ENCODE measurements around the gene BUD31.
A peak's percentile ranks its signal among the peaks of the same experiment; 100 is the strongest.
"Not testable (repeated sequence)": the region's sequence is repeated elsewhere in the genome, so short reads cannot be mapped to it uniquely, and the experiment has no call there.

Gene BUD31

DNA sequence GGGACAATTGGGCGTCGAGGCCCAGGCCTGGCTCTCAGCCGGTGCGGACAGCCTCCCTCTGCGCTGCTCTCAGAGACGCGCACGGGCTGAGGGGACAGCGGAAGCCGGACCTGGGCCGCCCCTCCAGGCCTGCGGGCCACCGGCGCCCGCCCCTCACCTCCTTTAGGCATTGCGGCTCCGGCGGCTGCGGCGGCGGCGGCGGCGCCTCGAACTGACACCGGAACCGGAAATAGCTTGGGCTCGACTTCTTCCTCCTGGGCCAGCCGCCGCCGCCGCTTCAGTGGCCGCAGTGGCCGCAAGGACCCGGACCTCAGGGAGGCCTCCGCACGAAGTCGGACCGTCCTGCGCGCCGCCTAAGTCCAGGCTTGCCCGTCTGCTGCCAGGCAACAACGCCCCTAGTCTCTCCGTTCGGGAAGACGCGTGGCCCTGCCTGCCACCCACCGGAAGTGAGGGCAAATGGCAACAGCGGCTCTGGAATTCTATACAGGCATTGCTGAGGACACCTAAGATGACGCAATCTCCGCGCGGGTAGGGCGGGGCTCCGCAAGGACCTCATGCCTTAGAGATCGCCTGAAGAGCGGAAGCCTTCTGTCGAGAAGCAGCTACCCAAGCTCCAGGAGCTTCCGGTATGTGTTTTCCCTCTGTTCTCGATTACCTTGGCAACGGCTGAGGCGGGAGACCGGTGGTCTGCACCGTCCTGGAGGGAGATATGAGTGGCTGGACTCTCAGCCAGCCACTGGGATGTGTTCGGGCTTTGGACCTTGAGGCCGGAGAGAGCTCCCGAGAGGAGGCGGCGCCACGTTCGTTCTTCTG is at the start of gene BUD31, which contains the start of gene PDAP1:
Gene BUD31 (plus strand): TSS at position 591 of the 813 bp plus-strand sequence. CDS start 2,124 bp downstream, outside the sequence.
Gene PDAP1 (minus strand): TSS at position 219 of the 813 bp plus-strand sequence. CDS start 49 bp downstream, at position 170.
- peak; percentile 95 to 97 for DNase-seq

DNA sequence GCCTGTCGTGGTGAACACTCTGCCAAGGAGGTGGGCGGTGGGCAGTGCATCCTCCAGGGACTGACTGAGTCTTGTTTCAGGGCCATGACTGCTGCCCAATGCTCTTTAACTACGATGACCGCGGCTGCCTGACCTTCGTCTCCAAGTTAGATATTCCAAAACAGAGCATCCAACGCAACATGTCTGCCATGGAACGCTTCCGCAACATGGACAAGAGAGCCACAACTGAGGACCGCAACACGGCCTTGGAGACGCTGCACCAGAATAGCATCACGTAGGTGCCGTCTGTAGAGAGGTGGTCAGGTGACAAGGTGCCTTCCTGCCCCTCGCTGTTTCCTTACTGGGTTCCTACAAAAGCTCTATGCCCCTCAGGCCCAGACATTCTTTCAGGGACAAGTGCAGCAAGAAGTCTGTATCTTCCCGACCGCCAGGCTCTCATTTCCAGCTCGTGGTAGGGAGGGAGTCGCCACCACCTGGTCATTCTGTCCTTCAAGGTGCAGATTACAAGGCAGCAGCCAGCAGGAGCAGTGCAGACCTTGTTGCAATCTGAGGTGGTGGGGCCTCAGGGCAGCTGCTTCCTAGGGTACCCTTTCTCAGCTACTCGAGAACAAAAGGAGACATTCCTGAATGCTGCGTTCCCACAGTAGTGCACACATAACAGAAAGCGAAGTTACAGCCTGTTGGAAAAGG is 49.2 kb upstream of the BUD31 start:
- no peak for DNase-seq

DNA sequence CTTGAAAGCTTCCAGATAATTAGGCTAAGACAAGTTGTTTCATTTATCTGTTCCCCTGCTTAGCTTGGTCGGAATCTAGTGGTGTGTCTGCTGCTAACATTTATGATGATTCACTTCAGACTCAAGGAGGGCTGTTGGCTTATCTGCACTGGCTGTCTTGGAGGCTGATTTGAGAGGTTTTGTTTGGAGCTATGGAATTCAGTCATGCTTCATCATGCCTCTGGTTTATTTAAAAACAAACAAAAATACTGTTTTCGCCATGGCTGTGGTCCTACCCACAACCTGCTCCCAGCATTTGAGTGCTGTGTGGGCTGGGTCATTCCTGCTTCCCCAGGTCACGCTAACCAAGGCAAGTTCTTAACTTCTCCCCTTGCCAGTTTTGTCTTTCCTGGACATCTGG is 46.0 kb upstream of the BUD31 start:
- DNase-seq = no peak

DNA sequence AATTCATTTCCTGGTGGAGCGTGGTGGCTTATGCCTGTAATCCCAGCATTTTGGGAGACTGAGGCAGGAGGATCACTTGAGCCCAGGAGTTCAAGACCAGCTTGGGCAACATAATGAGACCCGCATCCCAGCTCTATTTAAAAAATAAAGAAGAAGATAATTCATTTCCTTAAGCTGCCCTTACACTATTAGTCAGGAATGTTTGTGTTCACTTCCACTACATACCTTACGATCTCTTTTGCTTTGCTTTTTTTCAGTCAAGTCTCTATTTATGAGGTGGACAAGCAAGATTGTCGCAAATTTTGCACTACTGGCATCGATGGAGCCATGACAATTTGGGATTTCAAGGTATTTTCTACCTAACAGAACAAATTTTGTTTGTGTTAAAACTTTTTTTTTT is 45.5 kb upstream of the BUD31 start:
- DNase-seq = no peak

DNA sequence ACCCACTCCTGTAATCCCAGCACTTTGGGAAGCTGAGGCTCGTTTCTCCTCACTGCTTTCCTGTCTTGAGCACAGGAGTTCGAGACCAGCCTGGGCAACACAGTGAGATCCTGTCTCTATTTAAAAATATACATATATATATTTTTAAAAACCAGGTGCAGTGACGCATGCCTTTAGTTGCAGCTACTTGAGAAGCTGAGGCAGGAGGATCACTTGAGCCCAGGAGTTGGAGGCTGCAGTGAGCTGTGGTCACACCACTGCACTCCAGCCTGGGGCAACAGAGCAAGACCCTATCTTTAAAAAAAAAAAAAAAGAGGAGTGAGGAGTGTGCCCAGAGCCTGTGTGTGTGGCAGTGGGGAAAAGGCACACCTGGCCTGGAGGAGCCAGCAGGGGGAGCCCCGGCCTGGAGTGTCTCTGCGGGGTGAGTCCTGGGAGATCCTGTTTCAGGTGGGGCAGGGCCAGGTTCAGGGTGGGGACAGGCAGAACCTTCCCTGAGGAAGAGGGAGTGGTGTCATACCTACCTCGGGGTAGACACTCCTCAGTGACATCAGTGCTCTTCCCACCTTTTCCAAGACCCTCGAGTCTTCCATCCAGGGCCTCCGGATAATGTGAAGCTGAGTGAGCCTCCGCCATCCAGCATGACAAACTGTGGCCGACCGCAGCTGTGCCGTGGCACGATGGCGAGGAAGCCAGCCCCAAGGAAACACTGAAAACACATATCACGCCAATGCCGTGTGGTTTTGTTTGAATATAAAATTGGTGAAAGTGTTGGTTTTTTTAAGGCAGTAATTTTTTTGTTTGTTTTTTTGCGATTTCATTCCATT is 43.2 kb upstream of the BUD31 start:
- peak; percentile 72 to 76 for DNase-seq

DNA sequence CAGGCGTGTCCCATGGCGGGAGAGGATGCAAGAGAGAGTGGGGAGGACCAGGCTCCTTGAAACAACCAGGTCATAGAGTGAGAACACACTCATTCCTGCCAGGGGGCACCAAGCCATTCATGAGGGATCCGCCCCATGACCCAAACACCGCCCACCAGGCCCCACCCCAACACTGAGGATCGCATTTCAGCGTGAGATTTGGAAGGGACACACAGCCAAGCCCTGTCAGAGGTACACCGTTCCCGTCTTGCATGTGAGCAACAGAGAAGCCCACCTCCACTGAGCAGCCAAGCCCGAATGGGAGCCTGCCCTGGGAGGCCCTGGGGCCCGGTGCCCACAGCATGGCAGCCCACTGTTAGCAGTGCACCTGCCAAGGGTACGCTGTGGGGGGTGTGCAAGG is 42.1 kb upstream of the BUD31 start:
- no peak for DNase-seq

DNA sequence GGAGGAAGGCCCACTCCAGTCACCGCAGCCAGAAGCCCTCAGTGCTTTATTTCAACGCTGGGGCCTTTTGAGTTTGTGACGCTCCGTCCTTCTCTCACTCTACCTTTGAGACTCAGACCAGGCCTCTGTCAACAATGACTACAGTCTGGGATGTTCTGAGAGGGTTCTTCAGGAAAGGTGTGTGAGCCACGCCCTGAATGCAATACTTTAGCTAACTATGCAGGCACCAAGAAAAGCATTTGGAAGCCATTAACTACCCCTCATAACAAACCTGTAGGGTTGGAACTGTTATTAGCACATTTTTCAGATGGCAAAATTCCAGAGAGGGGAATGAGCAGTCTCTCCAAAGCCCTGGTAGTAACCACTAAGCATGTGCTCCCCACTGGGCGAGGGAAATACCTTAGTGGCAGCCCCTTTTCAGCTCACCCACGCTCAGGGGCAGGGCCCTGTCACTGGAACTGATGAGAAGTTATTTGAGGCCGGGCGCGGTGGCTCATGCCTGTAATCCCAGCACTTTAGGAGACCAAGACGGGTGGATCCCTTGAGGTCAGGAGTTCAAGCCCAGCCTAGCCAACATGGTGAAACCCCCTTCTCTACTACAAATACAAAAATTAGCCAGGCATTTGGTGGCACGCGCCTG is 39.9 kb upstream of the BUD31 start:
- DNase-seq = no peak

DNA sequence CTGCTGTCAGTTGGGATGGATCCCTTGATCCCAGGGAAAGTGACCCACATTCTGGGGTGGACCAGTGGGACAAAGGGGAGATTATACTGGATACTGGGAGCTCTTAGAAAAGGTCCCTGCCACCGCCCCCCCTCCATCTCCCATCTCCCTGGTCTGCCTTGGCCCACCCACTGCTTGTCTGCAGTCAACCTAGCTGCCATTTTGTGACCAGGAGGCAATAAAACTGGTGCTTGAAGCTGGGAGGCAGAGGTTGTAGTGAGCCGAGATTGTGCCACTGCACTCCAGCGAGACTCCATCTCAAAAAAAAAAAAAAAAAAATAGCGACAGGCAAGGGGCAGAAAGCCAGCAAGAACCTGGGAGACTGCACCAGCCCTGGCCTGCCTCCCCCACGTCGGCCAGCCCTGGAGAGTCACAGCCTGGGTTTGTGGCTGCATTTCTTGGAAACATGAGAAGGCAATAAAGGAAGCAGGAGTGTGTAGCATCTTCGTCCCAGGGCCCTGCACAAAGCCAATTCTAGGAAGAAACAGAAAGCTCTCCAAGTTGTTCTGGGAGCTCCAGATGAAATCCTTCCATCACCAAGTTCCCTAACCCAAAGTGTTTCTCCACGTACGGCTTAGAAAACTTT is 38.9 kb upstream of the BUD31 start:
- DNase-seq = no peak

DNA sequence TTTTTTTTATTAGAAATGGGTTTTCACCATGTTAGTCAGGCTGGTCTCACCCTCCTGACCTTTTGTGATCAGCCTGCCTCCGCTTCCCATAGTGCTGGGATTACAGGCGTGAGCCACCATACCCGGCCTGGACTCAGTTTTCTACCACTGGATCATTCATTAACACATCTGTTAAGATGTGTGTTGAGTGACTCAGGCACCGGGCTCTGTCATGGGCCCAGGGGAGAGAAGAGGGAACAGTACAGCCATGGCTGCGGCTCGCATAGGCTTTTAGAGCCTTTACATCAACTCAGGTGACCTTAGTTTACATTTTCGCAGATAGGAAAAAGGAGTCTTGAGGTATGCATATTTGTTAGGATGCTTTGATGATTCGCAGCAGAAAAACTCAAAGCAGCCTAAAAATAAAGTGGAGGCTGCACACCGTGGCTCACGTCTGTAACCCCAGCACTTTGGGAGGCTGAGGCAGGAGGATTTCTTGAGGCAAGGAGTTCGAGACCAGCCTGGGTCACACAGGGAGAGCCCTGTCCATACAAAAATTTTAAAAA is 37.3 kb upstream of the BUD31 start:
- no peak for DNase-seq

DNA sequence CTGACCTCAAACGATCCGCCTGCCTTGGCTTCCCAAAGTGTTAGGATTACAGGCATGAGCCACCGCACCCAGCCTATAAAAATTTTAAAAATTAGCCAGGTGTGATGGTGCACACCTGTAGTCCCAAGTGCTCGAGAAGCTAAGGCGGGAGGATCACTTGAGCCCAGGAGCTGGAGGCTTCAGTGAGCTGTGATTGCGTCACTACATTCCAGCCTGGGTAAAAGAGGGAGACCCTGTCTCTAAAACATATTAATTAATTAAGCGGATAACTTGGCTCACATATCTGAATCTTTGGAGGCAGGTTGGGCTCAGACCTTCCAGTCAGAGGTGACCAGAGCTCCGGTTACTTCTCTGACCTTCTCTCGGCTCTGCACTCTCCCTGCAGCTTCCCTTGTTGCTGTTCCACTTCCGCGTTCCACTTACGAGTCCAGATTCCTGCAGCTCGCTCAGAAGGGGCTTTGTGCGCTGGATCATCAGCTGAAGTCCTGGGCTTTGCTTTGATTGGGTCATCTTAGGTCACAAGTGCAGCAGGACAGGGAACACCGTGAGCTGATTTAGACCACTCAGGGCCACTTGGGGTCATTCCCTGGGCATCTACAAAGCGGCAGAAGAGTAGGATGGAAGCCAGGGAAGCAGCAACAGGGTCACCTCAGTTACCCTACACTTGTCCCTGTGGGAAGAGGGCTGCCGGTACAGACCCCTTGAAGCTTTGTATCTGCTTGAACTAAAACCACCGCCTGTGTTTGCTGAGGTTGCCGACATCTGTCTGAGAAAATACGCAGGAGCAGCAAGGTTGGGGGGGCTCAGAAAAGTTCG is 36.3 kb upstream of the BUD31 start:
- no peak for DNase-seq

DNA sequence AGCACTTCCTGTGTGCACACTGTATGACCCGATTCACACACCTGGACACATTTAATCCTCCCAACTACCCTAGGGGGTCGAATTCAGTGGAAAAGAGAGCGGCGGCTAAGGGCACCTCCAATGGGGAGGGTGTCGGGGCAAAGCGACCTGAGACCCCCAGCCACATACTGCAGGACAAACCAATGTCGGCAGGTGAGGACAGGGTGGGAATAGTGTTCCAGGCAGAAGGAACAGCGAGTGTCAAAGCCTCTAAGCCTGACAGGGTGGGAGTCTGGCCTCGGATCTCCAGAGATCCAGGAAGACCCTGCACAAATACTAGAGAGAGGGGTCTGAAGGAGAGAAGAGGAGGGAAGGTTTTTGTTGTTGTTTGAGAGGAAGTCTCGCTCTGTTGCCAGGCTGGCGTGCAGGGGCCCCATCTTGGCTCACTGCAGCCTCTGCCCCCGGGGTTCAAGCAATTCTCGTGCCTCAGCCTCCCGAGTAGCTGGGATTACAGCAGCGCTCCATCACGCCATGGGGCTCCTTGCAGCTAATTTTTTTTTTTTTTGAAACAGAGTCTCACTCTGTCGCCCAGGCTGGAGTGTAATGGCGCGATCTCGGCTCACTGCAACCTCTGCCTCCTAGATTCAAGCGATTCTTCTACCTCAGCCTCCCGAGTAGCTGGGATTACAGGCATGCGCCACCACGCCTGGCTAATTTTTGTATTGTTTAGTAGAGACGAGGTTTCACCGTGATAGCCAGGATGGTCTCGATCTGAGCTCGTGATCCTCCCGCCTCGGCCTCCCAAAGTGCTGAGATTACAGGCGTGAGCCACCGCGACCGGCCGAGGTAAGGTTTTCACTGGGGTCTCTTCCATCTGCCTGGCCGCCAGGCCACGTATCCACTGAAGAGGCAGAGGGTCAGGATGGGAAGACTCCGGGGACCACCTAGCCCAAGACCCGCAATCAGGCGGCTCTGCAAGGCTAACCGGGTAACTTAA is 35.4 kb upstream of the BUD31 start:
- DNase-seq = no peak

DNA sequence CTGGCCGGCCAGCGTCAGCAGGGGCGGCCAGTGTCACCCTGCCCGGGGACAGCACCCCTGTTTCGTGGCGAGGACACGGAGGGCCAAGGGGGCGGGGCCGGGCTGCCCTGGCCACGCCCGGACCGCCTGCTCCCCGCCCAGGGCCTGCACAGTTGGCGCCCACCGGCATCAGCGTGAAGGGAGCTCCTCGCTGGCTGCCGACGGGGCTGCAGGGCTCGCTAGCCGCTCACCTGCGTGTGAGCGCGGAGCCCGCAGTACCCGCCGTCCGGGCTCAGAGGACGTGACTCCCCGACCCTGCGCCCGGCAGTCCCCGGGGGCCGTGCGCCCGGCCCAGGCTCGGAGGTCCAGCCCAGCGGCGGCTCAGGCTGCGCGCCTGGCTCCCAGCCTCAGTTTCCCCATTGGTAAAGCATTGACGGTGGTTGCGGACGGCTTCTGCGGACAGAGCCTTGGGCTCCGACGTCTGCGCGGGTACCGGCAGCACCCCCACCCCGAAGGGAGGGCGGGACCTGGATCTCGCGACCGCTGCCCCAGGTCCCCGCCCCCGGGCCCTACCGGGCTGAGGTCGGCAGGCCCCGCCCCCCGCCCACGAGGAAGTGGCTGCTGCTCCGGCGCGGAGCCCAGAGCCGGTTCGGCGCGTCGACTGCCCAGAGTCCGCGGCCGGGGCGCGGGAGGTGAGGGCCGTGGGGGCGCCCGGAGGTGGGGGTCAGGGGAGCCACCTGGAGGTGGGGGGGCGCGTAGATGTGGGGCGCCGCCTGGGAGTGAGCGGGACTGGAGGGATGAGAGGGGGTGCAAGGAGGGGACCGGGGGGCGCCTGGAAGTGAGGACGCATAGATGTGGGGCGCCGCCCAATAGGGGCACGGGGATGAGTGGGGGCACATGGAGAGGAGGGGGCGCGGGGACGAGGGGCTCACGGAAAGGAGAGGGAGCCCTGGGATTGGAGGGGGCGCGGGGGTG is 34.4 kb upstream of the BUD31 start, which contains the start of gene ARPC1B:
Gene ARPC1B (plus strand): TSS at position 620 of the 954 bp plus-strand sequence. CDS start 10,985 bp downstream, outside the sequence.
- peak; percentile 86 for DNase-seq

DNA sequence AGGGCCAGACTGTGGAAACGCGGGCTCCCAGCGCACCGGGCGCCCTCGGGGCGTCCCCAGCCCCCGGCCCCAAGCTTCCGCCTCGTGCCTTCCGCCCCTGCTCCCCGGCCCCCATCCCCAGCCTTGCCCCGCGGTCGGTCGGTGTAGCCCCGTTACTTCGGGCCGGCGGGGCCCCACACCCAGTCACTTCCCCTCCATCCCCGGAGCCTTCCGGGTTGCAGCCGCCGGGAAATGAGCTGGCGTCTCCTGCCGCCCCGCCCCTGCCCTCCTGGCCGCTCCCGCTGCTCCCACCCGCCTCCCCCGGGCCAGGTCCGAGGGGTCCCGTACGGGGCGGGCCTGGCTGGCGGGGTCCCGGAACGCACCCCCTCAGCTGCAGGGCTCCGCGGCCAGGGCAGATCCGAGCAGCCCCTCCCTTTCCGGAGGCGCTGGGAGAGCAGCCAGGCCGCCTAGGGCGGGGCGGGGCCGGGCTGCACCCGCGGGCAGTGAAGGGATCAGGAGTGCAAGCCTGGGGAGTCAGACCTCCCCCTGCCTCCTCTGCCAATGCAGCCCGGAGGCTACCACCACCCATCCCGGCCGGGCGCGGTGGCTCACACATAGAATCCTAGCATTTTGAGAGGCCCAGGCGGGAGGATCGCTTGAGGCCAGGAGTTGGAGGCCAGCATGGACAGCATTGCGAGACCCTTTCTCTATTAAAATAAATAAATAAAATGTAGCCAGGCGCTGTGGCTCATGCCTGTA is 33.5 kb upstream of the BUD31 start:
- DNase-seq = peak; percentile 57 to 70

DNA sequence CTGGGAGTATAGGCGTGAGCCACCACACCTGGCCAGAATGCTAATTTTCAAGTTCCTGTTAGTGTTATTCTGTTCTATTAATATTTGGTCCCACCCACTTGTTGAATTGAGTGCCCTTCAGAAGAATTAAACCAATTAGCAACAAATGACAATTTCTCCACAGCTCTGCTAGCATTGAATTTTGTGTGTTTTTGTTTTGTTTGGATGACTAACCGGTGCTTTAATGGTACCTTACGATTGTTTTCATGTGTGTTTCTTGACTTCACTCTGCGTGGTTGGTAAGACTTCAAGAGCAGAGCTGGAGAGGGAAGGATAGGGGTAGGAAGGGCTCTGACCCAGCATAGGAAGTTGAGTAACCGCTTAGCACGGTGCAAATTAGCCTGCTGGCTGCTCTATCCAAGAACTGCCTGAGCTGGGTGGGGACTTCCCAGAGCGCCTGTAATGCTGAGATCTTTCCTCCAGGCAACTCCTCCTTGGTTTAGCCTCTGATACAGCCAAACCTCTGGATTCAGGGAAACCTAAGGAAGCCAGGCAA is 29.7 kb upstream of the BUD31 start:
- peak; percentile 71 to 74 for DNase-seq

DNA sequence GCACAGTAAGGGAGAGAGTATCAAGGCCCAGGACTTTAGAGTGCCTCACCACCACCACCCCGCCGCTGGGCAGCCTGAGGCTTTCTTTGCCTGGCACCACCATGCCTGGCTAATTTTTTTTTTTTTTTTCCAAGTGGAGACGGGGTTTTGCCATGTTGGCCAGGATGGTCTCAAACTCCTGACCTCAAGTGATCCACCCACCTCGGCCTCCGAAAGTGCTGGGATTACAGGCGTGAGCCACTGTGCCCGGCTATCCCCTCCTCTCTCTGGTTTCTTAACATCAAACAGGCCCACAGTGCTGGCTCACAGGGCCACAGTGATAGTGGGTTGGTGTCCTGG is 29.1 kb upstream of the BUD31 start:
- not testable (repeated sequence) for DNase-seq

DNA sequence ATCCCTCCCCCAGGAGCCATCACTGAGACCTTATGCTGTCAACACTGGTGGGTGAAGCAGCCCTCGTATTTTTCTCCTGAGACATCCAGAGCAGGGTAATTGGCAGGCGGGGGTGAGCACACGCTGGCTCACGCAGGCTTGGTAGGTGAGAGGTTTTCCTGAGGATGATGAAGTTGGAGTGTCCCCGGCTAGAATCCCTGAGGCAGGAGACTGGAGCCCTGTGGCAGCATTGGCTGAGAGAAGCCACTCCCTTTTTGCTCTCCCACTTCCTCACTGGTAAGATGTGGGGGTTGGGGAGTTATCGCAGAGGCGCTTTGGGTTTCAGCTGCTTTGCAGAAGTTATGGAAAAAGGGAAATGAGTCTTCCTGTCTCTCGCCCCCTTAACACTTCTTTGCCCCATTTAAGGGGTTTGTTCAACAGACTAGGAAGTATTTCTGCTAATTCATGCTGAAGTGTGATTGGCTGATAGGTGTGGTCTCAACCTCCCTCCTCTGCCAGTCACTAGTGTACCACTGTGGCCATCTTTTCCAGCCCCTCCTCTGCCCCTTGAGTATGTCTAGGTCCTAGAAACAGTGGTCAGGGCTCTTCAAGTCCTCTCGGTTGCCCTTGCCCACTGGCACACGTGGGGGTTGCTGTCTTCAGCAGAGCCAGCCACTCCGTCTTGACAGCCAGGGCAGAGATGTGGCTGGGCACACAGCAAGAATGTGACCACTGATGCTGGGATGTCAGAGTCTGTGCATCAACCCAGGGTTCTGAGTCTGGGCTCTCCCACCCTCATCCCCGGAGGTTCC is 28.5 kb upstream of the BUD31 start:
- peak; percentile 66 to 74 for DNase-seq
